ENCODE data around the gene ARHGEF9.

DNA sequence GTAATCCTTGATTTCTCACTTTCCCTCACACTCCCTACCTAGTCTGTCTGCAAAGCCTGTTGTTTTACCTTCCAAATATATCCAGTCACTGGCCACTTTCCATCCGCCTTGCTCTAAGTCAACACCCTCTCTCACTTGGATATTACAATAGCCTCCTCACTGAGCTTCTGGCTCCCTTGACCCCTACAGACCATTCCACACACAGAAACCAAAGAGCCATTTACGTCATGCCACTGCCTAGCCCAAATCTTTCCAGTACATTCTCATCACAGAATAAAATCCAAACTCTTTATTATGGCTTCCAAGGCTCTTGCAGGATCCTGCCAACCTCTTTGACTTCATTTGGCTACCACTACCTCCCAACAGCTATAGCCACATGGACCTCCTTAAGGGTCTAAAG is 25.7 kb upstream of the ARHGEF9 start:
- TF ChIP-seq CTCF (optimal IDR thresholded peaks at IDR 0.05 in 1 of 3, IDR thresholded peaks at IDR 0.05 in 1 of 3, conservative IDR thresholded peaks at IDR 0.05 in 1 of 3; ENCODE audit: extremely low read depth in 1 of 3, insufficient read depth in 2 of 3, low read length in 3 of 3) = no peak
- no peak for TF ChIP-seq EZH2 (IDR thresholded peaks at IDR 0.05; ENCODE audit: low read length)

Data from keratinocyte (primary cell).